NCI-H1694 treated with DMSO at 0.1 percent for 48 hours (cell line): ENCODE results near the gene DMXL1.
"Not testable (repeated sequence)": the region's sequence is repeated elsewhere in the genome, so short reads cannot be mapped to it uniquely, and the experiment has no call there.

Experiments used
- DNase-seq: peaks from one replicate; lab custom pipeline; 2025; lab: John Stamatoyannopoulos, UW

Gene DMXL1

GRCh38 chr5:119212676-119213075 is 141.8 kb downstream of the DMXL1 start:
- DNase-seq: no peak

GRCh38 chr5:119217183-119217582 is 146.3 kb downstream of the DMXL1 start:
- no peak for DNase-seq

- DNase-seq: no peak
These were observed 148.2 kb downstream of the DMXL1 start for GRCh38 chr5:119218830-119219782.

- no peak for DNase-seq
These were observed 149.8 kb downstream of the DMXL1 start for GRCh38 chr5:119220576-119221197.

GRCh38 chr5:119221330-119221729 is 150.4 kb downstream of the DMXL1 start:
- no peak for DNase-seq

GRCh38 chr5:119229950-119230349 is 159.1 kb downstream of the DMXL1 start:
- no peak for DNase-seq

- no peak for DNase-seq
These were observed 167.6 kb downstream of the DMXL1 start for GRCh38 chr5:119238265-119239118.

GRCh38 chr5:119239119-119239417 is 168.2 kb downstream of the DMXL1 start:
- no peak for DNase-seq

GRCh38 chr5:119239826-119240225 is 168.9 kb downstream of the DMXL1 start:
- DNase-seq: not testable (repeated sequence)

- no peak for DNase-seq
These were observed 173.0 kb downstream of the DMXL1 start for GRCh38 chr5:119243888-119244287.

- no peak for DNase-seq
These were observed 180.3 kb downstream of the DMXL1 start for GRCh38 chr5:119250946-119251901.

GRCh38 chr5:119255571-119256356 is 184.9 kb downstream of the DMXL1 start:
- peak; percentile 16 for DNase-seq

GRCh38 chr5:119257613-119258012 is 186.7 kb downstream of the DMXL1 start:
- DNase-seq: no peak

GRCh38 chr5:119263639-119264038 is 192.8 kb downstream of the DMXL1 start:
- no peak for DNase-seq

- DNase-seq: no peak
These were observed 193.3 kb downstream of the DMXL1 start for GRCh38 chr5:119264186-119264585.

- DNase-seq: peak; percentile 57
These were observed 197.1 kb downstream of the DMXL1 start for GRCh38 chr5:119267958-119268386.

- peak; percentile 61 for DNase-seq
These were observed 197.6 kb downstream of the DMXL1 start for GRCh38 chr5:119268387-119269060.

GRCh38 chr5:119269061-119269944 is 198.4 kb downstream of the DMXL1 start:
- no peak for DNase-seq

- no peak for DNase-seq
These were observed 199.3 kb downstream of the DMXL1 start for GRCh38 chr5:119270121-119270565.
